ENCODE measurements around the gene POU2F2.

GRCh38 chr19:42148266-42148665 lies 16.0 kb upstream of the POU2F2 start:
- TF ChIP-seq, protein P1, sequence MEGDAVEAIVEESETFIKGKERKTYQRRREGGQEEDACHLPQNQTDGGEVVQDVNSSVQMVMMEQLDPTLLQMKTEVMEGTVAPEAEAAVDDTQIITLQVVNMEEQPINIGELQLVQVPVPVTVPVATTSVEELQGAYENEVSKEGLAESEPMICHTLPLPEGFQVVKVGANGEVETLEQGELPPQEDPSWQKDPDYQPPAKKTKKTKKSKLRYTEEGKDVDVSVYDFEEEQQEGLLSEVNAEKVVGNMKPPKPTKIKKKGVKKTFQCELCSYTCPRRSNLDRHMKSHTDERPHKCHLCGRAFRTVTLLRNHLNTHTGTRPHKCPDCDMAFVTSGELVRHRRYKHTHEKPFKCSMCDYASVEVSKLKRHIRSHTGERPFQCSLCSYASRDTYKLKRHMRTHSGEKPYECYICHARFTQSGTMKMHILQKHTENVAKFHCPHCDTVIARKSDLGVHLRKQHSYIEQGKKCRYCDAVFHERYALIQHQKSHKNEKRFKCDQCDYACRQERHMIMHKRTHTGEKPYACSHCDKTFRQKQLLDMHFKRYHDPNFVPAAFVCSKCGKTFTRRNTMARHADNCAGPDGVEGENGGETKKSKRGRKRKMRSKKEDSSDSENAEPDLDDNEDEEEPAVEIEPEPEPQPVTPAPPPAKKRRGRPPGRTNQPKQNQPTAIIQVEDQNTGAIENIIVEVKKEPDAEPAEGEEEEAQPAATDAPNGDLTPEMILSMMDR (IDR thresholded peaks at IDR 0.05 in 8 of 11, conservative IDR thresholded peaks at IDR 0.05 in 3 of 11) = no peak
- TF ChIP-seq POLR2A (IDR thresholded peaks at IDR 0.05) = no peak
